CD4-positive, alpha-beta T cell treated with Interleukin-6 at 100 ng/mL for 8 hours (primary cell): ENCODE results near the gene SPRED3.

Source experiments
- DNase-seq: peaks from one replicate; pipeline ENCODE4 v3.0.0-alpha.2; 2020; ENCODE audit warnings: mixed read lengths, low spot score

SPRED3 gene

DNA sequence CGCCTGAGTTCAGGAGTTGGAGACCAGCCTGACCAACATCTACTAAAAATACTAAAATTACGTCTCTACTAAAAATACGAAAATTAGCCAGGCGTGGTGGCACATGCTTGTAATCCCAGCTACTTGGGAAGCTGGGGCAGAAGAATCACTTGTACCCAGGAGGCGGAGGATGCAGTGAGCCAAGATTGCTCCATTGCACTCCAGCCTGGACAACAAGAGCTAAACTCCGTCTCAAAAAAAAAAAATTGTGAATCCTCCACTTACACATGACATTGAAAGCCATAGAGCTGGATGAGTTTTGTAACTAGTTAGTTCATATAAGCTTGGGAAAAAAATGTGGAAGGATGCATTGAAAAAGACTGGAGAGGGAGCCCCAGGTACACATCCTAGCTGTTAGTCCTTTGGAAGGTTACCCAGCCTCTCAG is 14.6 kb upstream of the SPRED3 start:
- DNase-seq, result no peak

DNA sequence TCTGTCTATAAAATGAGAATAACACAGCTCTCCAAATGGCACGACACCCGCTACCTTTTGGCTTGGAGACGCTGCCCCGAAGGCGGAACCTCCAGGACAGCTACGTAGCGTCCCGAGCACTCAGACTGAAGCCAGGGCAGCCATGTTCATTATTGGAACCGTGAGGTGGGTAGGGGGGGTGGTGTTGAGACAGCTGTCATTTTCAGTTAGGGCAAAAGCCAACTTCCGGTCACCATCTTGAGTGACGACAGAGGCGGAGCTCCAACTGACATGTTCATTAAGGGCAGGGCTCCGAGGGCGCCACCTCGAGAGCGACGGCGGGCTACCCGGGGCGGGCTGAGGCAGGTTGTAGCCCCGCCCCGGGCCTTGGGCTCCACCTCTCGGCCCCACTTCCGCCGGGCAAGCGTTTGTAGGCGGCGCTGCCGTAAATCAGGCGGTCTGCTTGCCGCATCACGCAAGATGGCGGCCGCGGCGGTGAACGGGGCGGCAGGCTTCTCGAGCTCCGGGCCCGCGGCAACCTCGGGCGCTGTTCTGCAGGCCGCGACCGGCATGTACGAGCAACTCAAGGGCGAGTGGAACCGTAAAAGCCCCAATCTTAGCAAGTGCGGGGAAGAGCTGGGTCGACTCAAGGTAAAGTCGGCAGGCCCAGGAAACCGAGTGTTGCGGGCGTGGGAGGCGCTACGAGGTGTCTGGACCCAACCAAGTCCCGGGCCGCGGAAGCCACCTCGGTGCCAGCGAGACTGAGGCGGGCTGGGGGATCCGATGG is 14.0 kb upstream of the SPRED3 start, which contains the start of gene PSMD8:
Gene PSMD8, plus strand, starts transcription at position 240 of the 766 bp plus-strand sequence. Its CDS starts 31 bp downstream, at position 271.
- DNase-seq, result peak; percentile 99

DNA sequence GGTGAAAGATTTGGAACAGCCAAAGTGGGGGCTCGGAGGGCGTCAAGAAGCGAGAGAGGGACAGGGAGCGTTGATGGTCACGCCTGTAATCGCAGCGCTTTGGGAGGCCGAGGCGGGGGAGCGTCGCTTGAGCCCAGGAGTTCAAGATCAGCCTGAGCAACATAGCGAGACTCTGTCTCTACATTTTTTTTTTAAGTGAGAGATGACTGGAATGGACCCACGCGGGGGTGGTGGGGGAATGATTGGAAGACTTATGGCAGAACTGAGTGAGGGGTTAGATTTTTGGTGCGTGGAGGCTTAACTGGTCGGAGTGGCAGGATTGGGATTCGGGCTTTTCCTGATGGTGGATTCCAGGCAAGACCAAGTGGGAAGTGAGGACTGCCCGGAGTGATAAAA is 13.4 kb upstream of the SPRED3 start:
- no peak for DNase-seq

DNA sequence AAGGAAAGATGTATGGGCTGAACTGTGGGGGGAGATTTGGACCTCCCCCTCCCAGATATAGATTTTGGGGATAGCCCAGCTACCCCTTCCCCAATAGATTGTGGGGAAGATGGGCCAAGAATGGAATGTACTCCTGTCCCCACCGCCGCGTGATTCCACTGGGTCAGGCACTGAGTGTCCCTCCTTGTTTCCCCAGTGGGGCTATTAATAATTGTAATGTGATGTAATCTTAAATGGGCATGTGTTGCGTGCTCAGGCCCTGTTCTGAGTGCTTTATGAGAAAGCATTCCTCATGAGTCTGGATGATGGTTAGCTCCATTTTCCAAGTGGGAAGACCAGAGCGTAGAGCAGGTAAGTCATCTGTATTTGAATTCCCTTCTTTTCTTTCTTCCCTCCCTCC is 12.7 kb upstream of the SPRED3 start:
- DNase-seq, result no peak

DNA sequence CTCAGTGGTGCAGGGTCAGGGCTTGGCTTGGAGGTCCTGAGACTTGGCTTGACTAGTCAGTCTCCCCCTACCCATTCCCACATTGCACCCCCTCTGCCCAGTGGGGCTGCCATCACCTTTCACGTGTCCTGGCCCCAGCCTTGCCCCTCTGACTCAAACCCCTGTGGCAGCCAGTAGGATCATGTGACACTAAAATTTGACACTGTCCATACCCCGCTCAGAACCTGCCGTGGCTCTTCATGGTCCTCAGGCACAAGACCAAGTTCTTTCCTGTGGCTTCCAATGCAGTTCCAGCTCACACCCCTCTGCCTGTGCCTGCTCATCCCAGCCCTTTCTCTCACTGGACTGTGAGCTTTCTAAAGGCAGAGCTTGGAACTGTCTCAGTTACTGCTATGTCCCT is 11.9 kb upstream of the SPRED3 start:
- DNase-seq, result no peak

DNA sequence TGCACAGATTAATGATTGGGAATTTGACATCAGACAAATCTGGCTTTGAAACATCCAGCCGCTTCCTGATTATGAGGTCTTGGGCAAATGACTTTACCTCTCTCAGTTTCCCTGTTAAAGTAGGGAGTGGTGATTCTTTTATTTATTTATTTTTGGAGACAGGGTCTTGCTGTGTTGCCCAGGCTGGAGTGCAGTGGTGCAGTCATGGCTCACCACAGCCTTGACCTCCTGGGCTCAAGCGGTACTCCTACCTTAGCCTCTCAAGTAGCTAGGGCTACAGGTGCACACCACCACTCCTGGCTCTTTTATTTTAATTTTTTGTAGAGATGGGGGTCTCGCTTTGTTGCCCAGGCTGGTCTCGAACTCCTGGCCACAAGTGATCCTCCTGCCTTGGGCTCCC is 11.4 kb upstream of the SPRED3 start:
- DNase-seq, result no peak

DNA sequence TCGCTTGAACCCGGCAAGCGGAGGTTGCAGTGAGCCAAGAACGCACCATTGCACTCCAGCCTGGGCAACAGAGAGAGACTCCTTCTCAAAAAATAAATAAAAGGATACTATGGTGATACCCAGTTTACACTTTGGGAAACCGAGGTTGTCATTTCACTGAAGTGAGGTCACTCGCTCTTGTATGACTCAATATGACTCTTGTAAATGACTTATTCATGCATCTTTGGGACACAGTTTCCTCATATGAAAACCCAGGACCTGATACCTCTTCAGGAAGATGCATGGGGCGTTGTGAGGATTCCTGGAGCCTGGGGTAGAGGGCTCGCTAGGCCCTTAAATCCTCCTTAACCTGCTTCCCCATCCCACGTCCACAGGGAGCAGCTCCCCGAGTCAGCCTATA is 9.6 kb upstream of the SPRED3 start:
- DNase-seq, result no peak

DNA sequence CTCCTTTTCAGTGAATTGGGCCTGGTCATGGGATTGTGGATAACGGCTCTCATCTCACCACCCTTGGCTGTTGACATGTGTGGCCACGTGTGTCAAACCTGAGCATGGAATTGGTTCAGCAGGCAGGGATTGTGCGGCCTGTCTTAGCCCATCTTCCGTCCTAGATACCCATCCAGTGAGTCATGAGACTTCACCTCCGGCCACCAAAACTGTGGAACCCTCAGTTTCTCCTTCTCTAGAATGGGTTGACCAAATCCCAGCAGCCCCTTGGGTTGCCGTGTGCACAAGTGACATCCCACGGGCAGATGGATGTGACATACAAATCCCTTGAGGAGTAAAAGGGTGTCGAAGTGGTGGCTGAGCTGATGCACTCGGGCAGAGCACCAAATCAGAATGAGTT is 7.4 kb upstream of the SPRED3 start:
- no peak for DNase-seq

DNA sequence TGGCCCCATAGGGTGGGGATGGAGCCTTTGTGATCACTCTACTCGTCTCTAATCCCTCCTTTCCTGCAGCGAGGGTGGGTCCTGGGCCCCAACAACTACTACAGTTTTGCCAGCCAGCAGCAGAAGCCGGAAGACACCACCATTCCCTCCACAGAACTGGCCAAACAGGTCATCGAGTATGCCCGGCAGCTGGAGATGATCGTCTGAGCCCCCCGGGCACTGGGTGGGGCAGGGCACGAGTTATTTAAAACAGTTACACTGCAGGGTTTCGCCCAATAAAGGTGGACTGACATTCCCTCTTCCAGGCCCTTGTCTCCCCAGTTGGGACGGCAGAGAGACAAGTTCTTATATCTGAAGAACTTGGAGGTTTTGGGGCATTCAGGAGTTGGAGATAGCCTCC is 5.3 kb upstream of the SPRED3 start:
- DNase-seq, result no peak

DNA sequence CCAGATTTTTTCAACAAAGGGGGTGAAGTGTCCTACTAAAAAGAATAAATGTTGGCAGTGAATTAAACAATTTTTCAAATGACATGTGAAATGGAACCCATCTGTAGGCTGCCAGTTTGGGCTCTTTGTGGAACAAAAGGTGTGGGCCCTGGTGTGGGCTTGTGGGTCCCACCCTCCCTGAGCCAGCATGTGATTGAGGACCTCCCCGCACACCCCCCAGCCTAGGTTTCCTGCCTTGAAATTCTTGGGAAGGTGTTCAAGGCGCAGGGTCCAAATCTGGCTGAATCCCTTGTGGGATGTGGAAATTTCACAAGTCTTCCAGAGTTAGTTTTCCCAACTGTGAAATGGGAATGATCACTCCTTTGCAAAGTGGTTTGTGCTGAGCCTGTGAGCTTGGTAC is 4.8 kb upstream of the SPRED3 start:
- no peak for DNase-seq

DNA sequence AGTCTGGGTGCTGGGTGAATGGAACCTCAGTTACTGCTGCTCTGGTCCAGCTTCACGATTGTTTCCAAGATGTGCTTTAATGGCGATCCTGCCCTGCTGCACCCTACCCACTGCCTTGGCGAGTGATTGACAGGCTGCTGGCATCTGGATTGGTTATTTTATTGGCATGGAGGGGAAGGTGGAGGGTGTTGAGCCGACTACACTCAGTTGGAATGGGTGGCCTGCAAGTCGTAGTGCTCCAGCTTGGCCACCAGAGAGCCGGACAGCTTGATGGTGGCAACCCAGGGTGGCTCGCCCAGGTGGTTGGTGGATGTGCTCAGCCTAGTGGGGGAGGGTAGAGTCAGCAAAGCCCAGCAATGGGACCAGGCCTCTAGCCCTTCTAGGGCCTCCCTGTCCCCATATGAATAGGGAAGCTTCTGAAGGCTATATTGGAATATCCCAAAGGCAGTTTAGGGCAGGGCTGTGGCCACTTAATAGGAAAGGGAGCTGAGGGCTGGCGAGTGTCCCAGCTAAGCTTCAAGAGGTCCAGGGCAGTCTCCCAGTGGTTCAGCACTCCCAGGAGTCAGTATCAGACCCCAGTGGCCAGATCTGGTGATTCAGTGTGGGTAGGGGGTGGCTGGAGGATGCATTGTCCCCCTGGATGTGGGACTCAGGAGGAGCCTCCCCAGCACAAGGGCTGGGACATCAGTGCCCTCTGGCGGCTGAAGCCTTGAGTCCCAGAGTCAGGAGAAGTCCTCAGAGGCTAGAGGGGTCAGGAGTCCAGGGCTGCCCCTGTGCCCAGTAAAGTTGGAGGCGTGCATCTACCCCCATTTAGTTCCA is 4.1 kb upstream of the SPRED3 start:
- DNase-seq, result no peak

DNA sequence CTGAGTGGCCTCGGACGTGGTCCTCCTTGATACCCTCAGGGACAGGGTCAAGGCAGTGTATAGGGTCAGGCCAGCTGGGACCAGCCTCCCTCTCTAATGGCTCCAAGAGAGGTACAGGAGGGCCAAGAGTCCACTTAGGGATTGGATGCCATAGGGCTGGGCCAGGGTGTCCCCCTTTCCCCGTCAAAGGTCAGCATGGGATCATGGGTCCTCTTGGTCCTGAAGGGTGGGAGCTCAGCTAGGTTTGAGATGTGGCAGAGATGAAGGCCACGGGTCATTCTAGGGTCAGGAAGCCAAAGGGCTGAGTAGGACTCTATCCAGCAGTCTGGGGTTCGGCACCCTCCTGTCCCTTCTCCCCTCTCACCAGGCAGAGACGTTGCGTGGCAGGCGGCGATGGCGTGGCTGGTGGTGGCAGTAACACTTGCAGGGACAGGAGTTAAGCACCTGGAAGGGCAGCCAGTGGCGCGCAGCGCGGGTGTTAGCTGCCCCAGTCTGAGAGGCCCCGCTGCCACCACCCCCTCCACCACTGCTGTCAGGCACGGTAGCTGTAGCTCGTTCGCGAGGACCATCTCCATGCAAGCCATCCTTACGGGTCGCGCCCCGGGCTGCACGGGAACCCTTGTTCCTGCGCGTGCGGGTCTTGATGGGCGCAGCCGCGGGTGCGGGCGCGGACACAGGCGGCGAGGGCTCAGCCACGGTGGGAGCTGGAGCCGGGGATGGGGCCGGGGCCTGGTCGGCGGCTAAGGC is 3.3 kb upstream of the SPRED3 start:
- DNase-seq, result no peak

DNA sequence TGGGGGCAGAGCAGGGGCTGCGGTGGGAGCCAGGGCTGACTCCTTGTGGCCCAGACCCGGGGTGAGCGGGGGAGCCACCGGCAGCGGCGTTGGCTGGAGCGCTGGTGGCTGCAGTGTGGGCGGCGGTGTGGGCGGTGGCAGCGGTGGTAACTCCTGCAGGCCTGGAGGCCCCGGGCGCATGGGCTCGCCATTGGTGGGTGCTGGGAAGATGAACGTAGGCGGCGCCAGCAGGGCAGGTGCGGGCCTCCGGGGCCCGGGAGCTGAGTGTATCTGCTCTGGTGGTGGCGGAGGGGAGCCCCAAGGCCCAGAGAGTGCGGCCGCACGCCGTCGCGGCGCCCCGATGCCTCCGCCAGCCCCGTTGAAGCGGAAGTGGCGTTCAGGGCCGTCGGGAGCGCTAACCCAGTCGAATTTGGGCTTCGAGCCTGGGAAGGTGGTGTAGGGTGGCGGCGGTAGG is 2.7 kb upstream of the SPRED3 start:
- DNase-seq, result no peak

DNA sequence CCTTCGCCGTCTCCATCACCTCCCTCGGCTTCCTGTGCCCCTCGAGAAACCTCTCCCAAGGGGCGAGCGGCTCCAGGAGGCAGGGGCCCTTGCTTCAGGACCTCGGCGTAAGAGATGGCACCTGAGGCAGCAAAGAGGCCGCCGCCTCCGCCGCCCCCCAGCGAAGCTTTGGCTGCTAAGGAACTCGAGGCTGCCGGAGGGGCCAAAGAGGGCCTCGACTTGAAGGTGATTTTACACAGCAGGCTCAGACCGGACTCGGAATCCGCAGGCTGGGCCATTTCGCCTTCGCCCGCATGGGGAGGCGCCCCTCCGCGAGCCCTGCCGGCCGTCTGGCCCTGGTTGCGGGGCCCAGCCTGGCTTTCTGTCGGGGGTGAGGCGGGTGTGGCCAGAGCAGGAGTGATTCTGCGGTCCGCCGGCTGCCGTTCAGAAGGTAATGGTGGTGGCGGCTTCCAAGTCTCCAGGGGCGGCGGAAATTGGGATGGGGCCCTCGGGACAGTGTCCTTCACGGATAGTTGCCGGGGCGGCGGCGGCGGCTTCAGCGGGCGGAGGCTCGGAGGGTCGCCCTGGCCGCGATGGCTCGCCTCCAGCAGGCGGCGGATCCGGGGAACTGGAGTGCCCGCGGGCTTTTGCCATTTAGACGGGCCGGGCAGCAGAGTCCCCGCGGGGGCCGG is 2.1 kb upstream of the SPRED3 start:
- DNase-seq, result no peak

DNA sequence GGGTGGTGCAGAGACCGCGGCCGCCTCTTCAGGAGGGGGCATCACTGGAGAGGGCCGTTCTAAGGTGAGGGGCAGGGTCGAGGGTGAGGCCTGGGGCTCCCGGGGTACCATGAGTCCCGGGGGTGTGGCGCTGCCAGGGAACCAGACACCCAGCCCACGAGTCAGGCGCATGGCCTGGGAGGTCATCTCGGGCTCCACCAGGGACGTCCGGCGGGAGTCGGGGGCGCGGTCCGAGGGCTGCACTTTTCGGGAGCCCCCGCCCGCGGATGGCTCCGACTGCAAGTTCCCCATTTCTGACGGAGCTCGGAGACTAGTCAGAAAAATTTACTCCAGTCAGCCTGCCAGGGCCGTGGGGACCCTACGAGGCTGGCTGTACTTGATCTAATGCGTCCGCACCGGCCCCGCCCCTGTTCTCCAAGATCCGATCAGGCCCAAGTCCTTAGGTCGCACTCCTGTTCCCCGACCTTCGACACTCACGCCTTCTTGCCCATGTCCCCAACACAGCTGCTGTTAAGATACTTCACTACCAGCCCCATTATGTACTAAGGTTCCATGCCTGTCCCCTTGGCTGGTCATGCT is 1.4 kb upstream of the SPRED3 start:
- DNase-seq, result no peak

DNA sequence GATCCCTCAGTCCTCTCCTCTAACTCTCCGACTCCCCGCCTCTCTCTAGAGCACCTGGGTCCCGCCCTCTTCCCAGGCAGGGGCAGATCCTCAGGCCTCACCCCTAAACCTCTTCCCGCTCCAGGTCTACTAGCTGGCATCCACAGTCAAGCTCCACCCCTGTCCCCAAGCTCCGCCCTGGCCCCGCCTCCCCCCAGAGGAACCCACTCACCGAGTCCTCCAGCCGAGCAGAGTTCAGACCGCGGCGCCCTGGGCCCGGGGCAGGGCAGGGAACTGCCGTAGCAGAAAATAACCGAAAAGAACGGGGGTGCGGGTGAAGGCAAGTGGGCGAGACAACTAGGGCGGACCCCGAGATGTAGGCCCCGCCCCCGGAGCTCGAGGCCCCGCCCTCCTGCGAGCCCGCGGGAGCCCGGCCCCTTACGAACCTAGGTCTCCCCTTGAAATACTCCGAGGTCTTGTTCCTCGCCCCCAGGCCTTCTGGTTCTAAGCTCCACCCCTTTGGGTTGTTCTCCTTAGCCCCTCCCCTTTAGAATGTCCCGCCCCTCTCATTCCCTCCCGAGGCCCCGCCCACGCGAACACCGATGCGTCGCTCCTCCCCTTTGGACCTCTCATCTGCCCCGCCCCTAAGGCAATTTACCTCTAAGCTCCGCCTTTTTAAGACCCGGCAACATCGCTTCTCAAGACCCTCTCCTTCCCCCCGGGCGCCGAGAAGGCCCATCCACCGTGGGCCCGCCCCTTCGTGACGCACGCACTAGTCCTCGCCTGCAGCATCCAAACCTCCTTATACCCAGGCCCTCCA is 748 bp upstream of the SPRED3 start, which contains the start of gene GGN:
Gene GGN, minus strand, starts transcription at position 485 of the 799 bp plus-strand sequence. CDS start 773 bp downstream, outside the sequence.
- DNase-seq, result peak; percentile 75

DNA sequence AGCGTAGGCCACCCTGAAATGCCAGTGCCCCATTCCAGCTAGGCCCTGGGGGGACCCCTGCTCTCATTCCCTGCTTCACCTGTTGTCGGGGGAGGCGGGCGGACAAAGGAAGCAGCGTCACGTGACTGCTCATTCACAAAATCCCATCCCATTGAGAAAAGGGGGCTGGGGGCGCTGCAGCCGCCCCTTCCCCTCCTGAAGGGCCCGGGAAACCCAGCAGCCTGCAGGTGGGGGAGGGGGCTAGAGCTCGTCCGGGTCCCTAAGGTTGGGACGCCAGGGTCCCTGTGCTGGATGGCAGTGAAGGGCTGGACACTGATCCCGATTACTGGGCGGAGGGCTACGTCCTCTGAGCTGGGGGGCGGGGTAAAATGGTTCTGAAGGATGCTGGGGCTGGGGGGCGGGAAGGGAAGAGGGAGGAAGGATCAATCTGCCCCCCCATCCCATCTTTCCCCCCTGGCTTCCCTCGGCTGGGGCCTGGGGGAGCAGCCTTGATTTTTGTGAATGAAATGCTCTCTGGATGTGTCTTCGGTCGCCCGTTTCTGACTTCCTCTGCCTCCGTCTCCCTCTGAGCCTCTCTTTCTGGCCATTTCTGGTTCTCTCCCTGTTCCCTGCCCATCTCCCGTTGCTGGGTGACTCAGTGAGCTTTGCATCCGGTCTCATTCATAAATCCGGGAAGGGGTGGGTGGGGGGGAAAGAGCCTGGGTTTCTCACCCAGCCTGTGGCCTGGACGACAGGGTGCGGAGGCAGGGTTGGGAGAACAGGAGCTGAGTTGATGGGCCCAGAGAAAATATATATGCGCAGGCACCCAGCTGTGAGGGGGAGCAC is 816 bp downstream of the SPRED3 start:
- no peak for DNase-seq

DNA sequence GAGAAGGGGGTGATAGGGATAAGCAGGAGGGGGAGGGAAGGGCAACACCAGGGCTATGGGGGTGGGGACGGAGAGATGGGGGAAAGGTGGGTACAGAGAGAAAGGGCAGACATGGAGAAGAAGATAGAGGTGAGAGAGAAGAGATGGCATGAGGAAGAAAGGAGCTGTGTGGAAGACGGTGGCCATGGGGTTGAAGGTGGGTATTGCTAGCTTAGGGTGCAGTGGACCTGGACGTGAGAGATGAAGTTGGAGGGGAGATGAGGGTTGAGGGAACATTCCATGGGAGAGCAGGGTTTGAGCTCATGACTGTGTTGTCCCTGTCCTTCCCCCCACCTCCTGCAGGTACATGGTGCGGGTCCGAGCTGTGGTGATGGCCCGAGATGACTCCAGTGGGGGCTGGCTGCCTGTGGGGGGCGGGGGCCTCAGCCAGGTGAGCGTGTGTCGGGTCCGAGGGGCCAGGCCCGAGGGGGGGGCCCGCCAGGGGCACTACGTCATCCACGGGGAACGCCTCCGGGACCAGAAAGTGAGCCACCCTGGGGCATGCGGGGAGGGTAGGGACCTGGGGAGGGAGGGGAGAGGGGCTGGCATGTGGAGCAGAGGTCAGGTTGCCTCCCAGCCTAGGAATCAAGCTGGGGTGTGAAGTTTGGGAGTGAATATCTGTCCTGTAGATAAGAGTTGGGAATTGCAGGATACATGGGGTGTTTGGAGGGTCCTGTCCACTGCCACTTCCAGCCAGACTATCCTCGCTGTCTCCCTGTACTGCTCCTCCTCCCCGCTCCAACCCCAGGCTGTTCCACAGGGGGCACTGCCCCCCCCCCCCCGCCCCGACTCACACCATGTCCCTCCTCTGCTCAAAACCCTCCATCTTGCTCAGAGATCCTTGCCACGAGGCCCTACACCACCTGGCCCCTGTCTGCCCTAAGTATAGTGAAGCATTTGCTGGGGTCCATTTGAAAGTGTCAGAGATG is 1.7 kb downstream of the SPRED3 start:
- no peak for DNase-seq
